ENCODE measurements around the gene CXXC5. TPM values are rescaled to one million over a fixed set of nuclear protein-coding genes. Genes with fewer than 3 reads are reported as not detected.
A peak's percentile ranks its signal among the peaks of the same experiment; 100 is the strongest.

CXXC5 gene
- total RNA-seq, 4 donors from 2014 or later = 26.5 to 50.7 (median 36.2) TPM

- no peak overlapping the region for H3K4me3 ChIP-seq
- H3K4me1 ChIP-seq = peaks cover 13 to 40% (median 35%) of the 10 kb centered on the region in 4 donors
- peaks cover 30% of the 10 kb centered on the region for H3K27me3 ChIP-seq
- TF ChIP-seq EP300 (IDR thresholded peaks at IDR 0.05; ENCODE audit: low read depth) (no peak), POLR2A (IDR thresholded peaks at IDR 0.05) (no peak), POLR2AphosphoS5 (IDR thresholded peaks at IDR 0.05) (no peak), CTCF (IDR thresholded peaks at IDR 0.05) (no peak)
- H3K27ac ChIP-seq = peak overlapping the region in 2 of 4 donors; percentile 36 to 52
- in situ Hi-C loops (cut with MboI; ENCODE audit: low pct_ligation_motif_present in 1 of 4, low pct_unique_long_range_greater_than_20kb in 1 of 4, low sequenced_read_pairs in 3 of 4) (no loop called here), intact Hi-C loops (cut with DNase I; ENCODE audit: low total_unique reads) (no loop called here)
- DNase-seq = no peak
- H3K9me3 ChIP-seq = no peaks in the 10 kb centered on the region
- no peaks in the 10 kb centered on the region for H3K36me3 ChIP-seq
- 71% methylated on average over 4 of the region's 4 CpGs; no CpG with 5 or more reads in 1 of the 2 donors for WGBS, 2 donors (ENCODE audit: low coverage in 1 of 2)
Measured at GRCh38 chr5:139708434-139708861, 60.3 kb downstream of the CXXC5 start.

- intact Hi-C loops (cut with DNase I; ENCODE audit: low total_unique reads) (no loop called here), in situ Hi-C loops (cut with MboI; ENCODE audit: low pct_ligation_motif_present in 1 of 4, low pct_unique_long_range_greater_than_20kb in 1 of 4, low sequenced_read_pairs in 3 of 4) (no loop called here)
- H3K4me3 ChIP-seq = peak overlapping the region in 3 of 4 donors; percentile 22 to 40 (median 34)
- peaks cover 13 to 40% (median 35%) of the 10 kb centered on the region in 4 donors for H3K4me1 ChIP-seq
- no peak for TF ChIP-seq CTCF (IDR thresholded peaks at IDR 0.05)
- TF ChIP-seq POLR2AphosphoS5 (IDR thresholded peaks at IDR 0.05) = no peak
- TF ChIP-seq EP300 (IDR thresholded peaks at IDR 0.05; ENCODE audit: low read depth) = no peak
- no peak for TF ChIP-seq POLR2A (IDR thresholded peaks at IDR 0.05)
- WGBS, 2 donors (ENCODE audit: low coverage in 1 of 2) = 30% methylated on average over 24 of the region's 44 CpGs; no CpG with 5 or more reads in 1 of the 2 donors
- H3K27ac ChIP-seq = peak overlapping the region; percentile 36 to 66 (median 52)
- peak; percentile 53 for DNase-seq
- H3K9me3 ChIP-seq = no peaks in the 10 kb centered on the region
- peaks cover 30% of the 10 kb centered on the region for H3K27me3 ChIP-seq
- no peaks in the 10 kb centered on the region for H3K36me3 ChIP-seq
Measured at GRCh38 chr5:139708877-139709581, 60.9 kb downstream of the CXXC5 start.

- DNase-seq = peak; percentile 34
- peaks cover 13 to 40% (median 35%) of the 10 kb centered on the region in 4 donors for H3K4me1 ChIP-seq
- no peaks in the 10 kb centered on the region for H3K9me3 ChIP-seq
- no peaks in the 10 kb centered on the region for H3K36me3 ChIP-seq
- H3K27me3 ChIP-seq = peaks cover 30% of the 10 kb centered on the region
- H3K27ac ChIP-seq = peak overlapping the region; percentile 36 to 66 (median 52)
- WGBS, 2 donors (ENCODE audit: low coverage in 1 of 2) = 33% methylated on average over 33 of the region's 56 CpGs; no CpG with 5 or more reads in 1 of the 2 donors
- intact Hi-C loops (cut with DNase I; ENCODE audit: low total_unique reads) (no loop called here), in situ Hi-C loops (cut with MboI; ENCODE audit: low pct_ligation_motif_present in 1 of 4, low pct_unique_long_range_greater_than_20kb in 1 of 4, low sequenced_read_pairs in 3 of 4) (no loop called here)
- peak overlapping the region in 3 of 4 donors; percentile 22 to 40 (median 34) for H3K4me3 ChIP-seq
- TF ChIP-seq EP300 (IDR thresholded peaks at IDR 0.05; ENCODE audit: low read depth) (no peak), POLR2A (IDR thresholded peaks at IDR 0.05) (no peak), CTCF (IDR thresholded peaks at IDR 0.05) (no peak), POLR2AphosphoS5 (IDR thresholded peaks at IDR 0.05) (no peak)
Measured at GRCh38 chr5:139709582-139710318, 61.6 kb downstream of the CXXC5 start.
